GM21515 (cell line): ENCODE data around the gene THEM5.
"Not testable (repeated sequence)": the region's sequence is repeated elsewhere in the genome, so short reads cannot be mapped to it uniquely, and the experiment has no call there.

Experiments
- ATAC-seq: cut with Tn5 transposase; IDR thresholded peaks from one replicate; pipeline ENCODE4 v1.9.1; 2021; ENCODE audit not compliant: unreplicated experiment

Gene THEM5

DNA sequence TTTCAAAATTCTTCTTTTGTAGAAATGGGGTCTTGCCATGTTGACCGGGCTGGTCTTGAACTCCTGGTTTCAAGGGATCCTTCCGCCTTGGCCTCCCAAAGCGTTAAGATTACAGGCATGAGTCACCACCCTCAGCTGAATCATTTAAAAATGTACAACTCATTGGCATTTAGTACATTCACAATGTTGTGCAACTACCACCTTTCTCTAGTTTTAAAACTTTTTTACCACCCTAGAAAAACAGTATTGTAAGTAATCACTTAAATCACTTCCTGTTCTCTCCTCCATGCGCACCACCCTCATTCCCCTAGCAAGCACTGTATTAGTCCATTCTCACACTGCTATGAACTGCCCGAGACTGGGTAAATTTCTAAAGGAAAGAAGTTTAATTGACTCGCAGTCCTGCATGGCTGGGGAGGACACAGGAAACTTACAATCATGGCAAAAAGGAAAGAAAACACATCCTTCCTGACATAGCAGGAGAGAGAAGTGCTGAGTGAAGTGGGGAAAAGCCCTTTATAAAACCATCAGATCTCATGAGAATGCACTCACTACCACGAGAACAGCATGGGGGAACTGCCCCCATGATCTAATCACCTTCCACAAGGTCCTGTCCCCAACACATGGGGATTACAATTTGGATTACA is 14.4 kb upstream of the THEM5 start:
- no peak for ATAC-seq

- ATAC-seq: no peak
Observed at GRCh38 chr1:151867321-151867720, 13.8 kb upstream of the THEM5 start.

- no peak for ATAC-seq
Observed at GRCh38 chr1:151864411-151864810, 10.9 kb upstream of the THEM5 start.

DNA sequence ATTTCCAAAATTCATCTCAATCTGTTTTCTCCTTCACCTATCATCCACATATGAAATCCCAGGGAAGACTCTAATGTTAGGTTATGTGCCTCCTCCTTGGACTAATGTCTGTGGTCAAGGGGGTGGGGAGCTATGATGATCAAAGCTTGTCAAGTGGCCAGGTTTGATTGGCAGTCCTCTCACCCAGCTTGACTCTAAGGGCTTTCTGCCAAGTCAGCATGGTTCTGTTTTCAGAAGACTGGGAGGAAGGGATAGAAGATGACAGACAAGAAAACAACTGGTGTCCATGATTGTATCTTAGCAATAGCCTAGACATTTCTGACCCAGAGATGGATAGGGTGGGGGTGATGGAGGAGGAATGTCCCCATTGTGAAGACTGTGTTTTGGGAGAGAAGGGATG is 9.1 kb upstream of the THEM5 start:
- no peak for ATAC-seq

DNA sequence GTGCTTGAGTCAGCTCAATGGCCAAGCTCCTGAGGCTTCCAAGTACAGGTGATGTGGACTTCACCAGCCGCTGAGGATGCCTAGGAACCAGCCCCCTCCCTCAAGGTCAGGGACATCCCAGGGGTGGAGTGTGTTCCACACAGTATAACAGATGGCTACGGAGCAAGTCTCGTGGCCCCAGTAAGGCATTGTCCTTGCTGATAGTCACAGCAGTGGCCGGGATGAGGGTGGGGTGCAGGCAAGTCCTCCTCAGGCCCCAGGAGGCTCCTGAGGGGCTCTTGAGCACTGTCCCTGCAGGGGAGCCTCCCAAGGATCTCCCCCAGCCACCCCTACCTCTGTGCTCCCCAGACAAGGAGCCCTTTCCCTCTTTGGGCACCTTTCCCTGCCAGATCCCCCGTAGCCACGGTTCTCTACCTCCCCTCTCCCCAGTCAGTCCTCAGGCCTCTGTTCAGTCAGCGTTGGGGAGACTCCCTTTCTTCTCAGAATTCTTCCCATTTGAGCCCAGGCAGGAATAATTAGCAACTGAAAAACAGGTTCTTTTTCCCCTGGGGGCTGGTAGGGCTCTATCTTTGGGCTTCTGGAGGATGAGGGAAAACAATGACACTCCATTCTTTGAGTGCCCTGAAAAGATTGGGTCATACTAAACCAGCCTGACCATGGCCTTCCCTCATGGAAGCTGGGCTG is 7.1 kb upstream of the THEM5 start:
- ATAC-seq: no peak

DNA sequence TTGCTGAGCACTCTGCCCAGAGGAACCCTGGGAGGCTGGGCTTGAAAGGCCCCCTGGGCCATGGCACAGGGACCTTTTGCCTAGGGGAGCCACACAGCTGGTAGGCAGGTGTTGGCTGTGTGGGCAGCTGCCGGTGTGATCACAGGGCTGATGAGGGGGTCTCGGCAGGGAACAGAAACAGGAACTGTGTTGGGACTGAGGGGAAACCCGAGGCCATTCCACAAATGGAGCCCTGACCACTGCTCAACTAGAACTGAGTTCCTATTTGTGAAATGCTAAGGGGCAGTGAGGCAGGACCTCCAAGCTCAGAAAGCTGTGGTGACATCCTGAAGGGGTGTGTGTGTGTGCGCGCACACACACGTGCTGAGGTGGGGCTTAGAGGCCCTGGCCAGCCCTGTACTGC is 6.4 kb upstream of the THEM5 start:
- no peak for ATAC-seq

DNA sequence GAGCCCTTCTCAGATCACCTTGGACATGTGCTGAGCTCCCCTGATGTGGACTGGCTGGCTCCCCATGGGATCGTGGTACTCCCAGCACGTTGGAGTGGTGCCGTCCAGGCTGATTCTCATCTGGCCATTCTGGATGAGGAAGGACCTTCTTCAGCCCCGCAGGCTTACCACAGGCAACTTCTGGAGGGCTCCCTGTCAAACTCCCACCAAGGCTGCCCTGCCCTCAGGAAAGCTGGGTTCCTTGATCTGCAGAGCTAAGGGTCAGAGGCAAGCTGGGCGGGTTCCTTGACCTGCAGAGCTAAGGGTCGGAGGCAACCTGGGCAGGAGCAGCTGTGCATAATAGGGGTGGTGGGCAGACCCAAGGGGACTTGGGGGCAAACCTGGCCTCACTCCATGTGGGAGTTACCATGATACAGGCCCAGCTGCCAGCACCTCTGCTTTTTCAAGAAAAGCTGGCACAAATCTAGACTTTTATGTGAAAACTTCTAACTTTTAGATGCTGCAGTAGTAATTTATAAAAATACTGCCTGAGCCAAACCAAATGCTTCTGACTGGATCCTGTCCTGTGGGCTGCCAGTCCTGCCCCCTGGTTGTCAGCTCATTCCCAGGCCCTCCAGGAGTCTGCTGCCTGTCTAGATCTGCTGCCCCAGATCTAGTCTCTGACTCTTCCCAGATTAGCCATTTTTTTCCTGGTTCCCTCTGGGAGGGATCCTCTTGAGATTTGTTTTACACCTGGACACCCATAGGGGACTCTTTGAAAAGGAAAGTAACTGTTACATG is 5.6 kb upstream of the THEM5 start:
- no peak for ATAC-seq

DNA sequence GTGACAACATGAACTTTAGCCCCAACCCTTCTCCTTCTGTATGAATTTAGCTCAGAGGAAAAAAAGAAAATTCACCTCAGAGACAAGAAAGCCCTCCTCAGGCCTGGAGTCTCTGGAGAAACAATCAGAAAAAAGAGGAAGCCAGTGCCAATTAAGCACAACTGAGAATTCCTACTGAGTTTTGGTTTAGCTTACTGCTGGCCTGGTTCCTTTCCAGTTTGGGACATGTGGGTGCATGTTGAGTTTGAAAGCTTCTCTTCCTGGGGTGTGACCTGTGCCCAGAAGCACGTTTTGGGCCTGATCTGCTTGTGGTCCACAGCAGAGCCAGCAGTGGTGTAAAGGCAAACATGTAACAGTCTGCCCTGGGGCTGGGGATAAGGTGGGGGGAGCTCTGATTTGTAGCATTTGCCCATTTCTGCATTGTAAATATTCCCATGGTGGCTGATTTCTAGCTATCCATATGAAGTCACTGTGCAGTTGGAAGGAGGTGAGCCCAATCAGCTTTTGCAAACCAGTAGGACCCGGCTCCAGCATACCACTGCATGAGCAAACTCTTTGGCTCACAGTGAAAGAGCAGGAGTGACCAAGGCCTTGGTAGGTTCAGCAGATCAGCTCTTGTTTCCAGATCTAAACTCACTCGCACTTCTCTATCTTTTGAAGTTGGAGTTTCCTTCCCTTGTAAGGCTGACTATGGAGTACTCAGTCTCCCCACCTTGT is 4.7 kb upstream of the THEM5 start:
- no peak for ATAC-seq

DNA sequence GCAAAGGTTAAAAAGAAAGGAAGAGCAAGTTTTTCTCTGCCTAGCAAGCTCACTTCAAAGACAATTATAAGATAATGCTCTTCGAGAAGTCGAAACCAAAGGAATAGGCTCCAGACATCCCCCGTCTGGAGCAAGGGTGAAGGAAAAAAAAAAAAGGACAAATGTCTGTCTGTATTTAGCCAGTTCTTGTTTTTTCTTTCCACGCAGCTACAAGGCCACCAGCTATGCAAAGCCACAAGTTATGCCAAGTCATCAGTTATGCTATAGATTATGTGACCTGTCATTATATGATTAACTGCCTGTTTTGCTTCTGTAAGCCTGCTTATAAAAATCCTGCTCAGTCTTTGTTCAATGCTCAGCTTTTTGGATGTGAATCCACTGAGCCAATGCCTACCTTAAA is 2.4 kb upstream of the THEM5 start:
- ATAC-seq: no peak

DNA sequence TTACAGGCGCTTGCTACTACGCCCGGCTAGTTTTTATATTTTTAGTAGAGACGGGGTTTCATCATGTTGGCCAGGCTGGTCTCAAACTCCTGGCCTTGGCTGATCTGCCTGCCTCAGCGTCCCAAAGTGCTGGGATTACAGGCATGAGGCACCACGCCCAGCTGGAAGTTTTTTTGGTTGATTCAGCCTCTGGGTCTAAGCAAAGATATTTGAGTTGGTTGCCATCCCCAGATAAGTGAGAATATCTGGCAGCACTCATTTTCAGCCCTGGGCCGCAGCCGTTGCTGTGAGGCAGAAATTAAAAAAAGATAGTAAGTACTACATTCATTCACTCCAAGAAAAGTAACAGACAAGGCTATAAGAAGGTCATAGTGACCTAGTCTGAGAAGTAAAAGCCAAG is 2.0 kb upstream of the THEM5 start:
- ATAC-seq: not testable (repeated sequence)

GRCh38 chr1:151854658-151855057 is 1.1 kb upstream of the THEM5 start:
- ATAC-seq: no peak

DNA sequence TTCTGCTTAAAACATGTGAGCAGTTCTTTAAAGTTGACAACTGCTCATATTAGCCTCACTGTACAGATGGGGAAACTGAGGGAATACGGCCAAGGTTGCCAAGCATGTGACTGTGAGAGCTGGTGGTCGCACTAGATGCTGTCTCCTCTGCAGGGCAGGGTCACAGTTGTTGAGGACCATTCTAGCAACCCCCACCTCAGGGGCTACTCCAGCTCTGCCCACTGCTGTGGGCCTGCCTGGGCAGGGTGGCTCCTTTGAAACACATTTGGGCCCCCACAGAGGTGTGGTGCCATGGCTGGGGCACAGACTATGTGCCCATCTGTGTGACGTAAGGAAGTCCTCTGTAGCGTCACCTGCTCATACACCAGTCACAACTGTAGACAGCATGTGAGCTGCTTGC is 779 bp downstream of the THEM5 start:
- no peak for ATAC-seq

DNA sequence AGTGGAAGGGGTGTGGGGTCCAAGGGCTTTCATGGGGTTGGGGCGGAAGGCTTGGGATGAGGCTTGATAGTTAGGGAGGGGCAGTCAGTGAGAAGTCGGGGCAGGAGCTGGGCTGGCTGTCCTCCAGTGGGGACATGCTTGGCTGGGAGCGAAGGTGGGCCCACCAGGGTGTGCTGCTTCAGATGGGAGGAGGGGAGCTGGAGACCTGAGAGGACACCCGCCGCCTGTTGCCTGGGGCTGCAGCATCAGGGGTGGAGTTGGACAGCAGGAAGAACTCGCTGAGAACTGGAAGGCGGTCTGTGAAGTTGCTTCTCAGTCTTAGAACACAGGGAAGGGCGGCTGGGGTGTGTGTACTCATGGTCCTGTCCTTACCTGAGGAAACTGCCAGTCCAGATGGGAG is 1.6 kb downstream of the THEM5 start:
- ATAC-seq: no peak

- no peak for ATAC-seq
Observed at GRCh38 chr1:151849871-151850270, 3.6 kb downstream of the THEM5 start.

DNA sequence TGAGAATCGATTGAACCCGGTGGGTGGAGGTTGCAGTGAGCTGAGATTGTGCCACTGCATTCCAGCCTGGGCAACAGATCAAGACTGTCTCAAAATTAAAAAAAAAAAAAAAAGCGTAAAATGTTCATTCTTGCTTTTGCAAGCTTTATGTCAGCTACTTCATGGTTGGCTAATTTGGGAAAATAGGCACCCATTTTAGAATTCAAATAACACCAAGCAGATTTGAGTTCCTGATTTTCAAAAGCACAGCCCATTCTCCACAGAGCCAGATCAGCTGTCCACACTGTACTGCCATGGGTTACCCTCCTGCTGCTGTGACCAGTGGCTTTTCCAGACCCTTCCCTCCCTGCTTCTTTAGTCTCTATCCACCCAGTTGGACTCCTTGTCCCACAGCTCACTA is 4.4 kb downstream of the THEM5 start:
- no peak for ATAC-seq

DNA sequence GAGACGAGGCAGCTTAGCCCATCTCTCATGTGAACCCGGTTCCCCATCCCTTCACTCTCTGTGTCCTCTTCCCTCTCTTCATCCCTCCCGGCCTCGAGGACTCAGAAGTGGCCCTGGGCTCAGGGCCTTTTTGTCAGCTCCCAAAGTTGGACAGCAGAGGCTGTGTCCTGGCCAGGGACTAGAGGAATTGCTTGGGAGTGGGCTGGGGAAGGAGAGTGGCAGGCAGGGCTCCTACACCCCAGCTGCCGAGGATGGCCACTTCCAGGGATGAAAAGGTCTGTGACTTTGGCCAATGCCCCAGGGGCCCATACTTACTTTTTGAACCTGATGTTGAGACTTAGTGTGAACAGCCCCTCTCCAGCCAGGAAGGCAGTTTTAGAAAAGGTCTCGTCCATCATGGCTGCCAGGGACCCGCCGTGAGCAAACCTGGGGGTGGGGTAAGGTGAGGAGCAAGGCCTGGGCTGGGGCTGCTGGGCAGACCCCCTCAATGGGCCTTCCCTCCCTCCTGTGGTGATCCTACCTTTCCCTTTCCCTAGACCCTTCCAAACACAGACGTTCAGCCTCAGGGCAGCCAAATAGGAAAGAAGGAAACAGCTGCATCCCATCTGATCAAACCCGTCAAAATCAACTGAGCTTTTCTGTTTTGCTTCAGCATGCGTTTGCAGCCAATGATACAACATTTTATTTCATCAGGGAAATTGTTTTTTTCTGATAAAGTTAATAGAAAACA is 5.5 kb downstream of the THEM5 start:
- ATAC-seq: no peak

DNA sequence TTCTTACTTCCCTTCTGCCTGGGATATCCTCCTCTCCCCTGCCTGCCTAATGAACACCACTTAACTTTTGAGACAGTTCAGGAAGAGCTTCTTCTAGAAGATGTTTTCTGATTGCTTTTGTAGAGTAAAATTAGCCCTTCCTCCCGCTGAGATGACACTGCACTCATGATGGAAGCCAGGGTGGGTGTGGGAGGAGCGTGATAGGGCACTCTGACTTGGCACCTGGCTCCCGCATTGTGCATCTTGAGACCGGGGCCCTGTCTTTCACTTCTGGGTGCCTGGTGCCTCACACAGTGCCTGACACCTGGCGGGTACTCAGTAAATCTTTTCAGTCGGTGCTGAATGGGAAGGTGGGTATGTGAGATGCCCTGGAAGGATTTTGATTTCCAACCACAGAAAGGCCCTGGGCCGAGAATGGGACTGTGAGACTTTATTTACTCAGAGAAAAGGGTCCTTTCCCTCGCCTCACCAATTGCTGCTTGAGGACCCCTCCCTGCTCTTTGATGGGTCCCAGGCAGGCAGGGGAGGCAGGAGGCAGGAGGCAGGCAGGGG is 6.8 kb downstream of the THEM5 start:
- no peak for ATAC-seq

DNA sequence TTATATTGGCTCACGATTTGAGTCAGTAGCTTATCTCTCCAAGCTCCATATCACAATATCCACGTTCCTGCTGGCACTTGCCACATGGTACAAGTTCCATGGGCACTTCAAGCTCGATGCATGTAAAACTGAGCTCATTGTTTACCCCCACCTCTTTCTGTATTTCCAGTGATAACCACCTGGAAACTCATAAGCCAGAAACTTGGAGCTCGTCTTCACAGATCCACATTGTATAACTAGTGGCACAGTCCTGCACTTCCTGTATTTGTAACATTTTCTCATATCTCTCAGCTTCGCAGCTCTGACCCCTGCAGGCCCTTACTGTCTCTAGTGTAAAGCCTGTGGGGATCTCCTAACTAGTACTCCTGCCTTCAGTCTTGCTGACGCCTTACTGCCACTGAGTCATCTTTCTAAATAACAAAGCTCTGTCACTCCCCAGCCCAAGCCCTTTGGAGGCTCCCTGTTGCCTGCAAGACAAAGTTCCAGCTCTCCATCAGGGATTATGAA is 7.4 kb downstream of the THEM5 start:
- no peak for ATAC-seq

GRCh38 chr1:151843398-151843797 is 10.1 kb downstream of the THEM5 start:
- ATAC-seq: no peak

- no peak for ATAC-seq
Observed at GRCh38 chr1:151841141-151841540, 12.4 kb downstream of the THEM5 start.
